Prostate gland (tissue), 2 donors: ENCODE data around the gene IMMP2L.

Experiments
- CTCF ChIP-seq, 4 experiments: fragments of 200-600 bp in 2 of 4; fragments of 450-650 bp in 2 of 4; sonication (generic) in 2 of 4; IDR thresholded peaks; 1 replicate in 3 of 4; 2 replicates in 1 of 4; pipeline ENCODE4 v1.5.1; 2016 to 2019; ENCODE audit warnings: antibody characterized with exemption in 4 of 4, mild to moderate bottlenecking in 2 of 4, moderate library complexity in 2 of 4
- POLR2AphosphoS5 ChIP-seq: sonication (generic); formaldehyde crosslinking; IDR thresholded peaks from one replicate; pipeline ENCODE4 v1.6.1; 2017; ENCODE audit warnings: antibody characterized with exemption

GRCh38 chr7:110693344-110693743, 868.9 kb downstream of the IMMP2L start:
- TF ChIP-seq CTCF (IDR thresholded peaks at IDR 0.05) (no peak), POLR2AphosphoS5 (no peak)
